Measurements from ENCODE around the gene COA5.
"Not testable (repeated sequence)": the region's sequence is repeated elsewhere in the genome, so short reads cannot be mapped to it uniquely, and the experiment has no call there.

COA5 gene

DNA sequence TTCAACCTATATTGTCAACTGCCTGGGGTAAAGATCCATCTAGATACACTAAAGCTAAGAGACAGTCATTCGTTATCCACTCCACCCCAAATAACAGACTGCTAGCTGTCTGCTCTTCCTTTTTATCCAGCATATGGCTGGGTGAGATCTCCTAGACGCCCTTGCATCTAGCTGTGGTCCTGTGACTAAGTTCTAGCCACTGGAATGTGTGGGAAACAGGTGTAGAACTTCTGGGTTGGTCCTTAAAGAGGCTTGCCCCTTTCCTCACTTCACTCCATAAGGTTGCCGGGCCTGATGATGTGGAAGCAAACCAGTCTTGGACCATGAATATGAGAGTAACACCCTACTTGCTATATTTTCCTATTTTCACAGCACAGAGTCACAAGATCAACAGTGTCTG lies 3.2 kb downstream of the COA5 start:
- no peak for DNase-seq

DNA sequence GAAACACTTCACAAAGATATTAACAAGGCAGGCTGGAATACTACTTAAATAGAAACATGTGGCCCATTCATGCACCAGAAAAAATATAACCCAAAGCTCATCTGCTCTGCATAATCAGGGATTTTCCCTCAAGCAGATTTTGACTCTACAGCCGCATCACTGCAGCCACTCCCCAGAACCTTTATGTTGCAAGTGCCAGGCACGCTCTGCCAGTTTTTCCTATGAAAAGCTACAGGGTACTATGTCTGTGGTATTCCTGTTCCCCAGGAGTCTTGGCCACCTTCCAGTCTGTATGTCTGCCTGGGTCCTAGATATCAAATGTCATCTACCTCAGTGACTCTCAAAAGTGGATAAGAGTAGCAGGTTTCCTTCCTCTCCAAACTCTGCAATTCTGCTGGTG lies 3.8 kb downstream of the COA5 start:
- no peak for DNase-seq

- DNase-seq, result peak; percentile 64
Measured at GRCh38 chr2:98601532-98602132, 6.7 kb downstream of the COA5 start.

DNA sequence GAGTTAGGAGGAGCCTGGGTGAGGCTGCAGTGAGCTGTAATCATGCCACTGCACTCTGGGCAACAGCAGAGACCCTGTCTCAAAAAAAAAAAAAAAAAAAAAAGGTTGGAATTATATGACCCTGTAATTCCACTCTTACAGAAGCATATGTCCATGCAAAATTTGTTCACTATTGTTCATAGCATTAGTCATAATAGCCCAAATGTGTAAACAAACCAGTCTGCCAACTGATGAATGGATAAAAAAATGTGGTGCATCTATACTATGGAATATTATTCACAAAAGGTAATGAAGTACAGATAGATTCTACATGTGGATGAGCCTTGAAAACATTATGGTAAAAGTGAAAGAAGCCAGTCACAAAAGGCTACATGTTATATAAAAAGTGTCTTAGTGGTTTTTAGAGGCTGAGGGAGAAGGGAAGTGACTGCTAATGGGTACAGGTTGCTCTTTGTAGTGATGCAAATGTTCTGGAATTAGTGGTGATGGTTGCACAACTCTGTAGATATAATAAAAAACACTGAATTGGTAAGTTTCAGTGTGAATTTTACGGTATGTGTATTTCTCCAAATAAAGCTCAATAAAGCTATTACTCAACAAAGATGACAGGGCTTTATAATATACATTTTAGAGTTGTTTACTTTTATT lies 9.4 kb downstream of the COA5 start:
- no peak for DNase-seq

DNA sequence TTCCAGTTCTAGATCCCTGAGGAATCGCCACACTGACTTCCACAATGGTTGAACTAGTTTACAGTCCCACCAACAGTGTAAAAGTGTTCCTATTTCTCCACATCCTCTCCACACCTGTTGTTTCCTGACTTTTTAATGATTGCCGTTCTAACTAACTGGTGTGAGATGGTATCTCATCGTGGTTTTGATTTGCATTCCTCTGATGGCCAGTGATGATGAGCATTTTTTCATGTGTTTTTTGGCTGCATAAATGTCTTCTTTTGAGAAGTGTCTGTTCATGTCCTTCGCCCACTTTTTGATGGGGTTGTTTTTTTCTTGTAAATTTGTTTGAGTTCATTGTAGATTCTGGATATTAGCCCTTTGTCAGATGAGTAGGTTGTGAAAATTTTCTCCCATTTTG lies 13.6 kb downstream of the COA5 start:
- not testable (repeated sequence) for DNase-seq

GRCh38 chr2:98592565-98592964 lies 15.7 kb downstream of the COA5 start:
- no peak for DNase-seq

- no peak for DNase-seq
Measured at GRCh38 chr2:98589489-98589888, 18.8 kb downstream of the COA5 start.

DNA sequence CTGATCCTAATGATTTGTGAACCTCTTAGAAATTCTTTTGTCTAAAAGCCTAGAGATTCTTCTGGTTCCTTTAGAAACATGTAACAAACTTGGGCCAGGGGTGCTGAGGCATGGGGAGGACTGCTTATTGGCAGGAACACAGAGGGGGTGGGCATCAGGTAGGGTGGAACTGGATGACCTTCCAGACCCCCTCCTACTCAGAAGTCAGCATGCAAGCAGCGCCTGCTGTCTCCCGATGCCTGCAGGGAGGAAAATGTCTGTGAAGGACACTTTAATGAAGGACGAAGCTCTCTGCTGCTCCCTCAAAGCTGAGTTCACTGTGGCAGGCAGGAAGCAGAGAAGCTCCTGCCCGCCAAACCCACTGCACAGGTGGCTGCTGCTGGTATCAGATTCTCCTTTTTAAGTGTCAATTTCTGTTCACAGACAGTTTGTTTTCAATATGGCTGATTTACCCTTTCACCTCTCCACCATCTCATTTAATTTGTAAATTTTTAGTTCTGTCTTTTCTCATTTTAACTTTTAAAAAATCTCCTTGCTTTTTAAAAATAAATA lies 19.4 kb downstream of the COA5 start:
- DNase-seq, result no peak

- DNase-seq, result no peak
Measured at GRCh38 chr2:98586551-98587140, 21.7 kb downstream of the COA5 start.

GRCh38 chr2:98585386-98585785 lies 22.9 kb downstream of the COA5 start:
- DNase-seq, result no peak

DNA sequence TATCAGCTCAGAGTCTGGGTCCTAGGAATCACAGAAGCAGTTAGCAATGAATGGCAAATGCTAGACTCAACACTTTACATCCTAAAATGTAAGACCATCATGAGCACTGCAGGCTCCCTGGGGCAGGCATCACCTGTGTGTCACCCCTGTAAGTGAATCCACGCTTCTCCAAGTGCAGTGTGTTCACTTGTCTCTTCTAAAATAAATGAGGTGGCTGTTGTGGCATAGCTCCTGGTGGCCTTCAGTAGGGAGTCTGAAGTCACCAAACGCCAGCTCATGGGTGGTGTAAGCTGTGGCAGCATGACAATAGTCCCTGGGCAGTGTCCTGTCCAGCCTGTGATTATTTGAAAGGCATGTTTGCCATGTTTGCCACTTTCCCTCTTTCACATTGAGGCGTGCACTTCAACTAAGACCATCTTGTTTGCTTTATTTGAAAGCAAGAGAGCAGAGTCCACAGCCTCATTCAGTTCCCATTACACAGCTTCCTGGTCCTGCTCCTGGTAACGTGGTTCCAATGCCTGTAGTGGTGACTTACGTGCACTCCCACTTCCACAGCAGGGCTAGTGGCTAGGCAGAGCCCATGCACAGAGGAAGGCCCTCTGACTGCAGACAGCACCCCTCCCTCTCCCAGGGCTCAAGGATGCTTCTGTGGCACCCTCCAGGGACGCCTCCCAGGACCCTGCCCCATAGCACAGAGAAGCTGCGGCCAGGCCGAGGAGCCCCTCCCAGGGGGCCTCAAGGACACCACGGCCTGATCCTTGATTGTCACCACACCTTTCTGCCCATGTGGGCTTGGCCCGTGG lies 24.3 kb downstream of the COA5 start:
- no peak for DNase-seq

DNA sequence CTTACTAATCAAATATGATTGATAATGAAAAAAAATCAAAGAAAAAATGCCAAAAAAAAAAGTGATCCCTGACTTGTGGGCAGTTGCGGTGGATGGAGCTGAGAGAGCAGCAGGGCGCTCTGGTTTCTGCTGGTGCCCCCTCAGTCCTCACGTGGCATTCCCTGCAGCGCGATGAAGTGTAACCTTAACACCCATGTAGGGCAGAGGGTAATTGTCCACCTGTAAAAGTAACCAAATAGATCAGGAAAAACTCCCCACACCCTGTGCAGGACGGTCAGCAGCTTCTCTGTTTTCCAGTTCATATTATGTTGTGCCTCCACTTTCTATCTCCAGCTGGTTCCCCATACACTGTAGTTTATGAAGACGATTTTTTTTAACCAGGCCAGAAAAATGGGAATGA lies 25.0 kb downstream of the COA5 start:
- DNase-seq, result no peak

DNA sequence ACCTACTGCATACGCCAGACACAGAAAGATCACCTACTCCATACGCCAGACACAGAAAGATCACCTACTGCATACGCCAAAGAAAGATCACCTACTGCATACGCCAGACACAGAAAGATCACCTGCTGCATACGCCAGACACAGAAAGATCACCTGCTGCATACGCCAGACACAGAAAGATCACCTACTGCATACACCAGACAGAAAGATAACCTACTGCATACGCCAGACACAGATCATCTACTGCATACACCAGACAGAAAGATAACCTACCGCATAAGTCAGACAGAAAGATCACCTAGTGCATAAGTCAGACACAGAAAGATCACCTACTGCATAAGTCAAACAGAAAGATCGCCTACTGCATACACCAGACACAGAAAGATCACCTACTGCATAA lies 25.8 kb downstream of the COA5 start:
- DNase-seq, result no peak

- no peak for DNase-seq
Measured at GRCh38 chr2:98580656-98581284, 27.5 kb downstream of the COA5 start.

DNA sequence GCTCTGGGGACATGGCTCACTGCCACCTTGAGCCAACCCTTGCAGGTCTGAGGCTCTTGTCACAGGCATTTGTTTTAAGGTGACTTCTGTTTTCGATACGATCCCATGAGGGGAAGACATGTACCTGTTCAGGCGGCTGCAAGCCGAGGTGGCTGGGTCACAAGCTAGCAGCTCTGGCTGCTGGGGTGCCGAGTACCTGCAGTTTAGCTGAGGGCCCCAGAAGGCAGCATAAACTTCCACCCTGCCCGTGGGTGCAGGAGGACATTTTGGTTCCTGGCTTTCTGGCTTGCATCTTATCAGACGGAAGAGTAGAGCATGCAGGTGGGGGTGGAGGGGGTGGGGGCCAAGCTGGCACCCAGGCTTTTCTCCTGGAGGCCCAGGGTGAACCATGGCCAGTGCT lies 28.4 kb downstream of the COA5 start:
- no peak for DNase-seq

- no peak for DNase-seq
Measured at GRCh38 chr2:98578231-98578630, 30.1 kb downstream of the COA5 start.

DNA sequence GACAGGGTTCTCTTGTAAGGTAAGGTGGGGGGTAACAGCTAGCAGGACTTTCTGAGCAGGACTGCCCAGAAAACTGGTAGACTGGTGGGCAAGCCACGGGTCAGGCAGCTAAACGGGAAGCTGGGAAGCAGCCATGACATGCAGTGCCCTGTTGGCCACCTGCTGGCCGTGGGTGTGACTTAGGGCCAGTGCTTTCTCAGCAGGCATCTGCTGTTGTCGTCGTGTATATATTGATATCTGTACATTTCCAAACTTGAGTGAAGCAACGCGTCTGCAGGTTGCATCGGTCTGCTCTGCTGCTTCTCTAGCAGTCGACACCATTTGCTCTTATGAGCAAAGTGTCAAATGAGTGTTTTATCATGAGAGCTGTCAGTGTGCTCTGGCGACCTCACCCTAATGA lies 31.0 kb downstream of the COA5 start:
- no peak for DNase-seq

- DNase-seq, result no peak
Measured at GRCh38 chr2:98576666-98577312, 31.5 kb downstream of the COA5 start.

DNA sequence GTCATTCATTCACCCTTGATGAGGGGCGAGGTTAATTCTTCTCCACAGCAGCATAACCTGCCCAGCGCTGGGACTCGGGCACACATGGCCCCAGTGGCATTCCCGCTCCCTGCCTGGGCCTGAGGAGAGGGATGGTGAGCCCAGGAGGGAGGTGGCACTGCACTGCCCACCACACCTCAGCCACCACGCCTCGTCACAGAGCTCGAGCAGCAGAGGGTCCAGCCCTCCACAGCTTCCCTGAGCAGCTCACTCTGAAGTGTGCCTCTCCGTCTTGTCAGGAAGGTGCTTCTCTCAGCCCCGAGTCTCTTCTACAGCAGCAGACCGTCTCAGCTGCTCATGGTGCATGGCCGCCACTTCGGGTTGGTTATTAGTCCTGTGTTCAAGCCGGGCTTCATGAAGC lies 34.9 kb downstream of the COA5 start:
- no peak for DNase-seq

- no peak for DNase-seq
Measured at GRCh38 chr2:98572676-98573075, 35.6 kb downstream of the COA5 start.

DNA sequence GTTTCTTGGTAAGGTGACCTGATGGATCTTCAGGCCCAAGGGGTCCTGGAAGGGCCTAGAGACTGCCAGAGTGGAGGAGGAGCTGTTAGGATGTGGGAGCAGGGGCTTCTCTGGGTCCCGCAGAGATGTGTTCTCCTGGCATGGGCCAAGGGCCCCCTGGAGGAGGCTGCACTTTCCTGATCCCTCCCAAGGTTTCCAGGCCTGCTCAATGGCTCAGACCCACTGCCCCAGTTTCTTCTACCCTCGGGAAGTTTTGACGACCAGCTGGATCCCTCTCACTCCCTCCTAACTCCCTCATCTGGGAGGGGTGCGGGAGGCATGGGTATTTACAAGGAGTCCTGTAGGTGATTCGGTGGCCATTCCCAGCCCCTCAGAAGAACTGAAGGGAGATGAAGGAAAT lies 36.1 kb downstream of the COA5 start:
- no peak for DNase-seq

GRCh38 chr2:98571796-98572195 lies 36.5 kb downstream of the COA5 start:
- no peak for DNase-seq
